Measurements from ENCODE around the gene RNU11. TPM values are rescaled to one million over a fixed set of nuclear protein-coding genes. Genes with fewer than 3 reads are reported as not detected.
"Not testable (repeated sequence)": the region's sequence is repeated elsewhere in the genome, so short reads cannot be mapped to it uniquely, and the experiment has no call there.

The RNU11 gene
- total and polyA plus RNA-seq, 2 experiments from 2014 or later: not detected

DNA sequence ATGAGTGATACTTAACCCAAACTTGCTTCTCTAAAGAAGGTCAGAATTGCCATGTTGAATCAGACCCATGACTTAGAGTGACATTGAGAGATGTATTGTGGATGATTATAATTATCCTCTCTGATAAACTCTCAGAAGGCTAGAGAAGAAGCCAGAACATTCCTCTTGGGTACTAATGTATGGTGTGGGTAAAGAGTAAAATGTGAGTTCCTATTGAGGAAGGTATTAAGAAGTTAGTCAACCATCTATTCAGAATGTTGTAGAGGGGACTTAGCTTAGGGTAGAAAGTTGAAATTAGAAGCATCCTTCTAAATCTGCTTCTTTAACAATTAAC lies 27.5 kb downstream of the RNU11 start:
- Histone ChIP-seq H3K27ac (peak overlapping the region; percentile 27), H3K4me2 (peak overlapping the region; percentile 21), H3K9me3 (ENCODE audit: low read depth) (no peaks in the 10 kb centered on the region), H3K27me3 (no peaks in the 10 kb centered on the region), H4K20me1 (ENCODE audit: insufficient read depth, poor library complexity, severe bottlenecking) (no peaks in the 10 kb centered on the region), H3K4me1 (ENCODE audit: insufficient read depth) (no peaks in the 10 kb centered on the region), H2AFZ (no peak overlapping the region), H3K4me3 (no peak overlapping the region), H3K9me2 (replicated peaks; ENCODE audit: insufficient read depth) (no peaks in the 10 kb centered on the region), H3K79me2 (peaks cover 58% of the 10 kb centered on the region), H3K36me3 (replicated peaks; ENCODE audit: insufficient read depth, low read depth) (no peaks in the 10 kb centered on the region)
- no peak for TF ChIP-seq EZH2phosphoT487 (IDR thresholded peaks at IDR 0.05; ENCODE audit: low read depth, severe bottlenecking, unreplicated experiment)
- DNase-seq (ENCODE audit: low spot score): no peak

DNA sequence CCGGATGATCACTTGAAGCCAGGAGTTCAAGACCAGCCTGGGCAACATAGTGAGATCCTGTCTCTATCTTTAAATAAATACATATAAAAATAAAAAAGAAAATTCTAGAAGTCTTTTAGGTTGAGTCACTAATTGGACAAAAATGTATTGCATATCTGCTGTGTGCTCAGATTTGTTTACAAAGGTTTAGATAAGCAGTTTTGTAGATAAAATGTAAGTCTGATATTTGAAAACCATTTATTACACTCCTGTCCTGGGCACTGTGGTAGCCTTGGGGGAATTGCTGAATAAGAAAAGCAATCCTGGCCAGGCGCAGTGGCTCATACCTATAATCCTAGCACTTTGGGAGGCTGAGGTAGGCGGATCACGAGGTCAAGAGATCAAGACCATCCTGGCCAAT lies 31.8 kb downstream of the RNU11 start:
- H3K36me3 ChIP-seq (replicated peaks; ENCODE audit: insufficient read depth, low read depth): no peaks in the 10 kb centered on the region

DNA sequence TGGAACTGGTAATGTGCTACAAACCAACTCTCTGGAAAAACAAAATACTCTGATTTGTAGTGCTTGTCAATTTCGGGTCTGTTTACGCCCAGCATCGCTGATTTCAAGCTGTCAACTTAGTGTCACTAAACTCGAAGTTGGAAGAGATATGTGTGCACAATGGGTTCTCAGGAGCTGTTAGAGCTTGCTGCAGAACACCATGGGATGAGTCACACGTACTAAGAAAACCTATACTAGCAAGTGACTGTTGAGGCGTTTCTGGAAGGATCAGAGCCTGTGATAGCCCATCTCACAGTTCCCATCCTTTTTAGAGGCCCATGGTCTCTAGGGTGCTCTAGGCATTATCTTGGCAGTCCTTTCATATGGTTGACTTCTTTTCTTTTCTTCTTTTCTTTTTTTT lies 34.4 kb downstream of the RNU11 start:
- TF ChIP-seq EZH2phosphoT487 (IDR thresholded peaks at IDR 0.05; ENCODE audit: low read depth, severe bottlenecking, unreplicated experiment) (no peak), EZH2 (IDR thresholded peaks at IDR 0.05; ENCODE audit: borderline replicate concordance) (no peak)
- TF ChIP-seq, protein P1, sequence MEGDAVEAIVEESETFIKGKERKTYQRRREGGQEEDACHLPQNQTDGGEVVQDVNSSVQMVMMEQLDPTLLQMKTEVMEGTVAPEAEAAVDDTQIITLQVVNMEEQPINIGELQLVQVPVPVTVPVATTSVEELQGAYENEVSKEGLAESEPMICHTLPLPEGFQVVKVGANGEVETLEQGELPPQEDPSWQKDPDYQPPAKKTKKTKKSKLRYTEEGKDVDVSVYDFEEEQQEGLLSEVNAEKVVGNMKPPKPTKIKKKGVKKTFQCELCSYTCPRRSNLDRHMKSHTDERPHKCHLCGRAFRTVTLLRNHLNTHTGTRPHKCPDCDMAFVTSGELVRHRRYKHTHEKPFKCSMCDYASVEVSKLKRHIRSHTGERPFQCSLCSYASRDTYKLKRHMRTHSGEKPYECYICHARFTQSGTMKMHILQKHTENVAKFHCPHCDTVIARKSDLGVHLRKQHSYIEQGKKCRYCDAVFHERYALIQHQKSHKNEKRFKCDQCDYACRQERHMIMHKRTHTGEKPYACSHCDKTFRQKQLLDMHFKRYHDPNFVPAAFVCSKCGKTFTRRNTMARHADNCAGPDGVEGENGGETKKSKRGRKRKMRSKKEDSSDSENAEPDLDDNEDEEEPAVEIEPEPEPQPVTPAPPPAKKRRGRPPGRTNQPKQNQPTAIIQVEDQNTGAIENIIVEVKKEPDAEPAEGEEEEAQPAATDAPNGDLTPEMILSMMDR (IDR thresholded peaks at IDR 0.05; ENCODE audit: poor library complexity): no peak
- H3K4me1 ChIP-seq (ENCODE audit: insufficient read depth): no peaks in the 10 kb centered on the region
- no peak overlapping the region for H3K27ac ChIP-seq
- no peaks in the 10 kb centered on the region for H3K27me3 ChIP-seq
- no peak for DNase-seq (ENCODE audit: low spot score)
- peaks cover 14% of the 10 kb centered on the region for H3K79me2 ChIP-seq
- H3K9me2 ChIP-seq (replicated peaks; ENCODE audit: insufficient read depth): no peaks in the 10 kb centered on the region
- no peaks in the 10 kb centered on the region for H3K36me3 ChIP-seq (replicated peaks; ENCODE audit: insufficient read depth, low read depth)
- no peak overlapping the region for H3K4me3 ChIP-seq
- 85% methylated on average over 6 of the region's 6 CpGs for WGBS (ENCODE audit: low lambda C conversion rate, missing lambda C conversion rate)
- no peaks in the 10 kb centered on the region for H4K20me1 ChIP-seq (ENCODE audit: insufficient read depth, poor library complexity, severe bottlenecking)
- no peak overlapping the region for H2AFZ ChIP-seq
- H3K4me2 ChIP-seq: no peak overlapping the region
- H3K9me3 ChIP-seq (ENCODE audit: low read depth): no peaks in the 10 kb centered on the region

More for the DNA sequence above, 31.8 kb downstream of the RNU11 start:
- no peaks in the 10 kb centered on the region for H3K9me2 ChIP-seq (replicated peaks; ENCODE audit: insufficient read depth)
- no peak overlapping the region for H3K4me3 ChIP-seq
- TF ChIP-seq EZH2 (IDR thresholded peaks at IDR 0.05; ENCODE audit: borderline replicate concordance) (no peak), EZH2phosphoT487 (IDR thresholded peaks at IDR 0.05; ENCODE audit: low read depth, severe bottlenecking, unreplicated experiment) (no peak)
- TF ChIP-seq, protein P1 (IDR thresholded peaks at IDR 0.05; ENCODE audit: poor library complexity): no peak
- no peak overlapping the region for H3K4me2 ChIP-seq
- H3K27ac ChIP-seq: no peak overlapping the region
- H3K79me2 ChIP-seq: peaks cover 32% of the 10 kb centered on the region
- H4K20me1 ChIP-seq (ENCODE audit: insufficient read depth, poor library complexity, severe bottlenecking): no peaks in the 10 kb centered on the region
- no peaks in the 10 kb centered on the region for H3K4me1 ChIP-seq (ENCODE audit: insufficient read depth)
- H3K9me3 ChIP-seq (ENCODE audit: low read depth): no peaks in the 10 kb centered on the region
- no peaks in the 10 kb centered on the region for H3K27me3 ChIP-seq
- no peak for DNase-seq (ENCODE audit: low spot score)
- H2AFZ ChIP-seq: no peak overlapping the region
- WGBS (ENCODE audit: low lambda C conversion rate, missing lambda C conversion rate): 77% methylated on average over 4 of the region's 4 CpGs

DNA sequence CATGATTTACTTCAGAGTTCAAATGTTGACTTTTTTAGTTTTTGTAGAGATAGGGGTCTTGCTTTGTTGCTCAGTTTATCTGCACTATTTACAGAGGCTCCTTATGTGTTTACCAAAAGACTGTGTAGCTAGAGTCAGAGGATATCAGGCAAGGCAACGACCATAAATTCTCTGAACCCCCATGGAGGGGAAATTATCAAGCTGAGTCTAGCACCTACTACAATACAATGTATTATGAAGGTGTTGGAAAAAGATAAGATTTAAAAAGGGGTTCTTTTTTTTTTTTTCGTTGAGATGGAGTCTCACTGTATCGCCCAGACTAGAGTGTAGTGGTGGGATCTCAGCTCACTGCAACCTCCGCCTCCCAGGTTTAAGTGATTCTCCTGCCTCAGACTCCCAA lies 36.5 kb downstream of the RNU11 start:
- H4K20me1 ChIP-seq (ENCODE audit: insufficient read depth, poor library complexity, severe bottlenecking): no peaks in the 10 kb centered on the region
- DNase-seq (ENCODE audit: low spot score): no peak
- no peaks in the 10 kb centered on the region for H3K36me3 ChIP-seq (replicated peaks; ENCODE audit: insufficient read depth, low read depth)
- 79% methylated on average over 4 of the region's 4 CpGs for WGBS (ENCODE audit: low lambda C conversion rate, missing lambda C conversion rate)
- no peak overlapping the region for H2AFZ ChIP-seq
- TF ChIP-seq EZH2phosphoT487 (IDR thresholded peaks at IDR 0.05; ENCODE audit: low read depth, severe bottlenecking, unreplicated experiment) (no peak), EZH2 (IDR thresholded peaks at IDR 0.05; ENCODE audit: borderline replicate concordance) (no peak)
- TF ChIP-seq, protein P1 (IDR thresholded peaks at IDR 0.05; ENCODE audit: poor library complexity): no peak
- no peak overlapping the region for H3K27ac ChIP-seq
- no peaks in the 10 kb centered on the region for H3K9me3 ChIP-seq (ENCODE audit: low read depth)
- peaks cover 11% of the 10 kb centered on the region for H3K79me2 ChIP-seq
- H3K9me2 ChIP-seq (replicated peaks; ENCODE audit: insufficient read depth): no peaks in the 10 kb centered on the region
- H3K4me1 ChIP-seq (ENCODE audit: insufficient read depth): no peaks in the 10 kb centered on the region
- no peak overlapping the region for H3K4me3 ChIP-seq
- no peaks in the 10 kb centered on the region for H3K27me3 ChIP-seq
- no peak overlapping the region for H3K4me2 ChIP-seq

DNA sequence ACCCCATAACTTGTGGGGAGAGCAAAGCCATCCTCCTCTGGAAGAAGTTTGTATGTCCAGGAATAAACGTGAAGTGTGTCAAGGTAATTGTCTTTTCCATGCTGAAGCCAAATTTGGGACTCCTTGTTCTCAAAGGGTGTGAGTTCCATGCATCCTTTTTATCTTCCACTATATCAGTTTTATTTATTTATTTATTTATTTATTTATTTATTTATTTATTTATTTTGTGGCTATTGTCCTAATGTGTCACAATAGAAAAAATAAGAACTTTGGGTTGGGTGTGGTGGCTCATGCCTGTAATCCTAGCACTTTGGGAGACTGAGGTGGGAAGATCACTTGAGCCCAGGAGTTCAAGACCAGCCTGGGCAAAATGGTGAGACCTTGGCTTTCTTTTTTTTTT lies 43.2 kb downstream of the RNU11 start:
- not testable (repeated sequence) for H3K4me3 ChIP-seq; H3K4me1 ChIP-seq (ENCODE audit: insufficient read depth); H3K79me2 ChIP-seq; H2AFZ ChIP-seq; H3K9me3 ChIP-seq (ENCODE audit: low read depth); H4K20me1 ChIP-seq (ENCODE audit: insufficient read depth, poor library complexity, severe bottlenecking); H3K36me3 ChIP-seq (replicated peaks; ENCODE audit: insufficient read depth, low read depth); H3K9me2 ChIP-seq (replicated peaks; ENCODE audit: insufficient read depth); H3K4me2 ChIP-seq; H3K27ac ChIP-seq; H3K27me3 ChIP-seq; DNase-seq (ENCODE audit: low spot score)
- WGBS (ENCODE audit: low lambda C conversion rate, missing lambda C conversion rate): 100% methylated on average over 1 of the region's 1 CpG
